IMR-90 (cell line): ENCODE data around the gene PLXND1. TPM values are rescaled to one million over a fixed set of nuclear protein-coding genes. Genes with fewer than 3 reads are reported as not detected.

Source experiments
- ATAC-seq: fragments of 200-7000 bp; cut with Tn5 transposase; 2 replicates; pipeline ENCODE4 v1.9.1; 2020; ENCODE audit warnings: low read depth, mild to moderate bottlenecking, moderate library complexity
- Bru-seq: library from RNA; stranded (reverse); fragments of 400-500 nt; gene quantifications from one replicate; lab custom pipeline; 2021; lab: Mats Ljungman, UMichigan
- BruChase-seq, 2 experiments: library from RNA; stranded (reverse); fragments of 400-500 nt; gene quantifications; one replicate each; lab custom pipeline; 2021; lab: Mats Ljungman, UMichigan
- BruUV-seq: library from RNA; stranded (reverse); fragments of 400-500 nt; replicated peaks from 2 replicates; lab custom pipeline; 2021; lab: Mats Ljungman, UMichigan
- CTCF ChIA-PET: fragments of 300-600 bp; formaldehyde crosslinking; extraction: SDS; loops from one replicate; lab custom pipeline; 2021; ENCODE audit warnings: antibody characterized with exemption; lab: Yijun Ruan, JAX
- POLR2A ChIA-PET: fragments of 300-600 bp; sonication (Branson Sonifier 250); formaldehyde crosslinking; loops from one replicate; lab custom pipeline; 2022; ENCODE audit warnings: antibody characterized with exemption; ENCODE audit not compliant: unreplicated experiment; lab: Charles Lee
- DNase-seq: peaks from one replicate; pipeline ENCODE4 v3.0.0; 2013
- H2AFZ ChIP-seq: replicated peaks from 2 replicates; pipeline ENCODE3; 2013; ENCODE audit warnings: low read length, mild to moderate bottlenecking; ENCODE audit not compliant: poor library complexity
- H2AK5ac ChIP-seq: 2 replicates; pipeline ENCODE4 v1.6.1; 2013; ENCODE audit warnings: low read depth, low read length, inconsistent platforms
- H2AK9ac ChIP-seq: replicated peaks from 2 replicates; pipeline ENCODE3; 2013; ENCODE audit warnings: mild to moderate bottlenecking, low read depth, low read length, moderate library complexity; ENCODE audit not compliant: poor library complexity
- H2BK120ac ChIP-seq: 2 replicates; pipeline ENCODE4 v1.6.1; 2013; ENCODE audit warnings: low read depth, low read length, inconsistent platforms
- H2BK15ac ChIP-seq: 3 replicates; pipeline ENCODE4 v1.6.1; 2013; ENCODE audit warnings: low read depth, low read length, inconsistent platforms
- H2BK20ac ChIP-seq: 2 replicates; pipeline ENCODE4 v1.6.1; 2013; ENCODE audit warnings: low read depth, mild to moderate bottlenecking, inconsistent platforms, low read length, moderate library complexity
- H2BK5ac ChIP-seq: 2 replicates; pipeline ENCODE4 v1.6.1; 2013; ENCODE audit warnings: mild to moderate bottlenecking, low read depth, low read length, inconsistent platforms; ENCODE audit not compliant: poor library complexity, severe bottlenecking
- H3K14ac ChIP-seq: replicated peaks from 2 replicates; pipeline ENCODE4 v1.6.1; 2013; ENCODE audit warnings: low read depth, low read length, inconsistent platforms
- H3K18ac ChIP-seq: 2 replicates; pipeline ENCODE4 v1.6.1; 2013; ENCODE audit warnings: low read depth, low read length, control low read depth
- H3K23ac ChIP-seq: 2 replicates; pipeline ENCODE4 v1.6.1; 2013; ENCODE audit warnings: low read depth, low read length, inconsistent platforms
- H3K27ac ChIP-seq: 2 replicates; pipeline ENCODE4 v1.5.1; 2013; ENCODE audit warnings: mild to moderate bottlenecking, control low read depth, low read length; ENCODE audit not compliant: insufficient read depth
- H3K27me3 ChIP-seq: 2 replicates; pipeline ENCODE4 v1.6.1; 2013; ENCODE audit warnings: low read length; ENCODE audit not compliant: control insufficient read depth, insufficient read depth
- H3K36me3 ChIP-seq: 2 replicates; pipeline ENCODE4 v1.6.1; 2013; ENCODE audit warnings: low read length, mixed read lengths; ENCODE audit not compliant: control insufficient read depth, insufficient read depth
- H3K4ac ChIP-seq: 2 replicates; pipeline ENCODE4 v1.6.1; 2013; ENCODE audit warnings: low read depth, low read length, inconsistent platforms
- H3K4me1 ChIP-seq: 2 replicates; pipeline ENCODE4 v1.6.1; 2013; ENCODE audit warnings: low read length, mixed read lengths; ENCODE audit not compliant: control insufficient read depth, insufficient read depth
- H3K4me2 ChIP-seq: 2 replicates; pipeline ENCODE4 v1.6.1; 2013; ENCODE audit warnings: low read depth, mild to moderate bottlenecking, control low read depth, low read length, moderate library complexity
- H3K4me3 ChIP-seq: 2 replicates; pipeline ENCODE4 v1.5.1; 2013; ENCODE audit warnings: low read depth, mild to moderate bottlenecking, control low read depth, low read length, moderate library complexity; ENCODE audit not compliant: insufficient read depth
- H3K56ac ChIP-seq: 2 replicates; pipeline ENCODE4 v1.6.1; 2013; ENCODE audit warnings: low read length, inconsistent platforms; ENCODE audit not compliant: insufficient read depth; ENCODE audit errors: extremely low read depth
- H3K79me1 ChIP-seq, 2 experiments: 2 replicates each; pipeline ENCODE4 v1.6.1; 2013; ENCODE audit warnings: low read length in 2 of 2, inconsistent platforms in 1 of 2, low read depth in 1 of 2
- H3K9ac ChIP-seq: 2 replicates; pipeline ENCODE4 v1.6.1; 2013; ENCODE audit warnings: low read depth, low read length, control low read depth
- H3K9me1 ChIP-seq: 2 replicates; pipeline ENCODE4 v1.6.1; 2013; ENCODE audit warnings: low read length, inconsistent platforms; ENCODE audit not compliant: insufficient read depth
- H3K9me3 ChIP-seq: 2 replicates; pipeline ENCODE4 v1.6.1; 2013; ENCODE audit warnings: low read length; ENCODE audit not compliant: control insufficient read depth, insufficient read depth
- H4K20me1 ChIP-seq: 2 replicates; pipeline ENCODE4 v1.6.1; 2013; ENCODE audit warnings: low read length, inconsistent platforms; ENCODE audit not compliant: insufficient read depth
- H4K5ac ChIP-seq: 2 replicates; pipeline ENCODE4 v1.6.1; 2013; ENCODE audit warnings: mild to moderate bottlenecking, low read depth, low read length, control low read depth
- H4K8ac ChIP-seq, 2 experiments: 2 replicates each; pipeline ENCODE4 v1.6.1; 2013; ENCODE audit warnings: low read depth in 2 of 2, low read length in 2 of 2, control low read depth in 1 of 2, inconsistent platforms in 1 of 2
- H4K91ac ChIP-seq: 2 replicates; pipeline ENCODE4 v1.6.1; 2013; ENCODE audit warnings: low read depth, low read length, inconsistent platforms; ENCODE audit not compliant: insufficient read depth
- MAZ ChIP-seq: IDR thresholded peaks from 2 replicates; pipeline ENCODE4 v1.6.1; 2012; ENCODE audit warnings: low read depth, mild to moderate bottlenecking, low read length, improper control_type of control experiment, moderate library complexity, borderline replicate concordance
- RFX5 ChIP-seq: IDR thresholded peaks from 2 replicates; pipeline ENCODE4 v1.8.0; 2012; ENCODE audit warnings: low read depth, mild to moderate bottlenecking, low read length, moderate library complexity
- whole genome bisulfite sequencing, 2 experiments: methylation state at CpG; one replicate each; pipeline versions ENCODE4 v1.1.5 to v1.1.7; 2013; ENCODE audit warnings: missing lambda C conversion rate in 2 of 2; ENCODE audit not compliant: insufficient read length in 1 of 2; ENCODE audit errors: extremely low coverage in 2 of 2; 5-methylcytosine and 5-hydroxymethylcytosine counted together
- dilution Hi-C: fragments of 300-500 bp; cut with HindIII; formaldehyde crosslinking; loops from one replicate; pipeline ENCODE4 v1.14.3; 2018; ENCODE audit warnings: low sequenced_read_pairs; ENCODE audit not compliant: unreplicated experiment
- in situ Hi-C: fragments of 300-500 bp; cut with MboI; formaldehyde crosslinking; loops from 3 replicates; pipeline ENCODE4 v1.14.3; 2019; ENCODE audit warnings: low sequenced_read_pairs, inconsistent platforms, mixed read lengths
- intact Hi-C: fragments of 100-400 bp; cut with micrococcal nuclease; formaldehyde crosslinking; loops from 2 replicates; pipeline ENCODE4 v1.10.0; 2022
- long read RNA-seq: library from polyadenylated mRNA; unstranded; transcript quantifications from one replicate; pipeline ENCODE4 v2.0.0, GENCODE V29; 2021; ENCODE audit not compliant: unreplicated experiment
- polyA plus RNA-seq, 3 experiments: library from polyadenylated mRNA; depleted of rRNA; stranded (reverse); fragments of >200 nt; gene quantifications; 2 replicates each; pipeline ENCODE4 v1.2.3, GENCODE V29; 2012; ENCODE audit warnings: low replicate concordance in 1 of 3
- total RNA-seq: library from RNA; depleted of rRNA; stranded (reverse); fragments of >200 nt; gene quantifications from 2 replicates; pipeline ENCODE4 v1.2.3, GENCODE V29; 2012; rRNA removed

Gene PLXND1
- total RNA-seq (19.2 and 22.5 TPM in 2 replicates), polyA plus RNA-seq (2012; rRNA removed) (64.5 and 67.1 TPM in 2 replicates), Bru-seq, nascent RNA (percentile 56 among the genes with signal in this experiment), BruChase-seq, experiment 1, labeled RNA remaining after a 6-hour chase (percentile 60 among the genes with signal in this experiment), BruChase-seq, experiment 2, labeled RNA remaining after a 2-hour chase (percentile 66 among the genes with signal in this experiment)
- 51.4 and 55.1 TPM in 2 replicates for polyA plus RNA-seq (2012; cell fraction: cytosol; rRNA removed)
- polyA plus RNA-seq (2012; cell fraction: nucleus; rRNA removed; ENCODE audit: low replicate concordance) = 117 and 164 TPM in 2 replicates
- long read RNA-seq, partial matches to known transcripts = 35 of 44 reads
- long read RNA-seq, other reads (novel, unspliced or antisense) = 9 of 44 reads

GRCh38 chr3:129606636-129607390 is at the start of gene PLXND1:
Gene PLXND1, minus strand, starts transcription at chr3:129606676. Its CDS starts 37 bp downstream, at chr3:129606639.
- Histone ChIP-seq H4K91ac (peak within 1 kb of the TSS; percentile 87), H3K18ac (peak within 1 kb of the TSS; percentile 86), H4K20me1 (peaks cover 35% of the 10 kb centered on the region), H2BK120ac (peak within 1 kb of the TSS; percentile 80), H2AFZ (peak within 1 kb of the TSS; percentile 88), H3K9me1 (peaks cover 16% of the 10 kb centered on the region), H2AK5ac (peak within 1 kb of the TSS; percentile 99), H2BK20ac (no peak within 1 kb of the TSS), H3K56ac (peak within 1 kb of the TSS; percentile 3; the same call in 1 of the 2 replicates), H3K14ac (peak within 1 kb of the TSS; percentile 87), H3K4me3 (peak within 1 kb of the TSS; percentile 95), H3K36me3 (no peaks in the 10 kb centered on the region), H2BK15ac (0 out of 3 replicates have a peak within 1 kb of the TSS, but pooled peaks have one; percentile 65), H3K27me3 (no peaks in the 10 kb centered on the region), H4K5ac (peak within 1 kb of the TSS; percentile 79), H2AK9ac (peak within 1 kb of the TSS; percentile 84), H3K4ac (peak within 1 kb of the TSS; percentile 92), H4K8ac (peak within 1 kb of the TSS; percentile 81 to 88), H3K4me2 (peak within 1 kb of the TSS; percentile 92), H3K9me3 (no peaks in the 10 kb centered on the region), H3K79me1 (peaks cover 8 to 30% of the 10 kb centered on the region in 2 experiments), H2BK5ac (peak within 1 kb of the TSS; percentile 68), H3K27ac (peak within 1 kb of the TSS; percentile 81), H3K23ac (peak within 1 kb of the TSS; percentile 88), H3K4me1 (peaks cover 30% of the 10 kb centered on the region), H3K9ac (peak within 1 kb of the TSS; percentile 82)
- POLR2A ChIA-PET = interaction anchor here (0.6 kb wide), 1 partner anchor 917 kb away, joined by 3 read pairs; no protein-coding TSS in a partner anchor
- intact Hi-C loops = loop anchor here (1.0 kb wide), 1 partner anchor 117 kb away; no protein-coding TSS in a partner anchor
- dilution Hi-C loops = no loop called here
- peak; percentile 39 for DNase-seq
- ATAC-seq = peak; percentile 71
- TF ChIP-seq MAZ (0 out of 2 replicates have a peak, but pooled peaks have one; percentile 18), RFX5 (no peak)
- CTCF ChIA-PET = interaction anchor here (1.2 to 2.0 kb wide), 2 partner anchors 11 to 117 kb away, joined by 3 to 8 read pairs; no protein-coding TSS in a partner anchor
- no TSS peak for BruUV-seq
- in situ Hi-C loops = loop anchor here (25.0 kb wide), 1 partner anchor 220 kb away; no protein-coding TSS in a partner anchor
- WGBS, 2 experiments = 5% methylated on average over 43 of the region's 96 CpGs; no CpG with 5 or more reads in 1 of the 2 experiments
